T-cell (primary cell): ENCODE data around the gene TMC7. TPM values are rescaled to one million over a fixed set of nuclear protein-coding genes. Genes with fewer than 3 reads are reported as not detected.

ENCODE experiments used
- ATAC-seq, 4 experiments: fragments of 200-7000 bp in 3 of 4; fragments of 150-1000 bp in 1 of 4; cut with Tn5 transposase; replicated peaks in 1 of 4; 1 replicate in 3 of 4; 2 replicates in 1 of 4; pipeline ENCODE4 v1.10.0; 2021; ENCODE audit warnings: moderate library complexity in 3 of 4, mild to moderate bottlenecking in 2 of 4, moderate number of reproducible peaks in 1 of 4
- CTCF ChIA-PET, 2 donors: fragments of 300-600 bp; sonication (Branson Sonifier 250); formaldehyde crosslinking; loops; one replicate each; lab custom pipeline; 2022; ENCODE audit warnings: antibody characterized with exemption in 2 of 2; lab: Charles Lee
- POLR2A ChIA-PET, 2 donors: fragments of 300-600 bp; sonication (Branson Sonifier 250); formaldehyde crosslinking; loops; one replicate each; lab custom pipeline; 2022; ENCODE audit warnings: antibody characterized with exemption in 2 of 2; lab: Charles Lee
- DNase-seq, 35 experiments: peaks; one replicate each; pipeline versions ENCODE4 v3.0.0 to v3.0.0-alpha.2; 2013 to 2023
- H3K27ac ChIP-seq: one replicate; pipeline ENCODE4 v1.5.1; 2013; ENCODE audit warnings: low read length
- H3K27me3 ChIP-seq, 2 experiments: replicated peaks in 1 of 2; 1 replicate in 1 of 2; 2 replicates in 1 of 2; pipeline versions ENCODE4 v1.6.1 to v1.7.0; 2013; ENCODE audit warnings: low read length in 1 of 2, mixed read lengths in 1 of 2; ENCODE audit not compliant: control insufficient read depth in 2 of 2, insufficient read depth in 2 of 2; ENCODE audit errors: extremely low read depth in 1 of 2
- H3K36me3 ChIP-seq, 2 donors: 1 replicate in 1 of 2; 2 replicates in 1 of 2; pipeline versions ENCODE4 v1.6.1 to v1.7.0; 2013; ENCODE audit warnings: low read length in 1 of 2; ENCODE audit not compliant: control insufficient read depth in 2 of 2, insufficient read depth in 1 of 2; ENCODE audit errors: extremely low read depth in 1 of 2
- H3K4me1 ChIP-seq, 2 experiments: 1 replicate in 1 of 2; 2 replicates in 1 of 2; pipeline versions ENCODE4 v1.6.1 to v1.7.0; 2013; ENCODE audit warnings: low read length in 2 of 2, mixed read lengths in 1 of 2; ENCODE audit not compliant: insufficient read depth in 2 of 2, control insufficient read depth in 1 of 2; ENCODE audit errors: extremely low read depth in 1 of 2
- H3K4me3 ChIP-seq, 2 donors: 1 replicate in 1 of 2; 2 replicates in 1 of 2; pipeline versions ENCODE4 v1.5.1 to v1.7.0; 2013; ENCODE audit warnings: mild to moderate bottlenecking in 2 of 2, low read length in 1 of 2, moderate library complexity in 1 of 2; ENCODE audit not compliant: control insufficient read depth in 1 of 2; ENCODE audit errors: extremely low read depth in 1 of 2
- H3K9me3 ChIP-seq: 2 replicates; pipeline ENCODE4 v1.7.0; 2013
- H3K27ac Mint-ChIP-seq, 2 donors: one replicate each; pipeline ENCODE4 v1.8.0; 2020 to 2021; ENCODE audit warnings: mild to moderate bottlenecking in 2 of 2, mixed read lengths in 2 of 2
- H3K27me3 Mint-ChIP-seq, 2 donors: one replicate each; pipeline ENCODE4 v1.8.0; 2021 to 2022; ENCODE audit warnings: mixed read lengths in 2 of 2
- H3K36me3 Mint-ChIP-seq: one replicate; pipeline ENCODE4 v1.8.0; 2021; ENCODE audit warnings: mixed read lengths
- H3K4me1 Mint-ChIP-seq, 3 donors: one replicate each; pipeline ENCODE4 v1.8.0; 2020 to 2022; ENCODE audit warnings: mixed read lengths in 3 of 3, mild to moderate bottlenecking in 1 of 3
- H3K4me3 Mint-ChIP-seq, 3 donors: one replicate each; pipeline ENCODE4 v1.8.0; 2020 to 2022; ENCODE audit warnings: mild to moderate bottlenecking in 3 of 3, mixed read lengths in 3 of 3, moderate library complexity in 3 of 3
- H3K9me3 Mint-ChIP-seq, 3 donors: one replicate each; pipeline ENCODE4 v1.8.0; 2020 to 2022; ENCODE audit warnings: mixed read lengths in 3 of 3
- WGBS: methylation state at CpG from one replicate; pipeline ENCODE4 v1.1.5; 2013; ENCODE audit warnings: missing lambda C conversion rate; ENCODE audit not compliant: insufficient coverage; 5-methylcytosine and 5-hydroxymethylcytosine counted together
- total RNA-seq, 35 experiments: library from RNA in 6 of 35; stranded (reverse) in 6 of 35; fragments of 120-200 nt in 1 of 35; gene quantifications; one replicate each; pipeline versions ENCODE4 v1.2.1 to v1.2.4 and lab custom pipeline; 2013 to 2026

TMC7 gene
- total RNA-seq, 5 donors from 2014 or later (not counting 1 experiment from before 2014, with no cell fraction given) = 0.13 TPM; not detected in 4

DNA sequence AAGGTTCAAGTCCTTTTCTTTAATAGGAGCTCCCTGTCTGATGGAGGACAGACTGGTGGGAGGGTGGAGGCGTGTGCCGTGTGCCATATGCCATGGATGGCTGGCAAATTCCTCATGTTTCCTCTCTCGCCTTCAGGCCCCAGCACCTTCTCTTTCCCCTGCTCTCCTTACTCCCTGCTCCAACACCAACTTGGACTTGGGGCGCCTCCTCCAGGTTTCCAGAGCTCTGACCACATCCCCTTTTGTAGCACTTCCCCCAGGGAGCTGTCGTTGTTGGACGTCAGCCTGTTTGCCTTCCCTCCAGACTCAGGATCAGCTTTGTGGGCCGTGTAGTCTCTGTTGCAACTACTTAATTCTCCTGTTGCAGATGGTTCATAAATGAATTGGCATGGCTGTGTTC is 30.7 kb downstream of the TMC7 start:
- no peaks in the 10 kb centered on the region for H3K9me3 ChIP-seq
- Mint-ChIP-seq H3K4me1 (no peaks in the 10 kb centered on the region), H3K4me3 (no peak overlapping the region), H3K27ac (no peak overlapping the region), H3K36me3 (no peaks in the 10 kb centered on the region), H3K27me3 (peaks cover 2 to 3% of the 10 kb centered on the region in 2 donors), H3K9me3 (no peaks in the 10 kb centered on the region)
- ATAC-seq (no peak), DNase-seq (no peak)
- no peaks in the 10 kb centered on the region for H3K4me1 ChIP-seq
- no peak overlapping the region for H3K27ac ChIP-seq
- H3K36me3 ChIP-seq = no peaks in the 10 kb centered on the region
- POLR2A ChIA-PET = no interaction called here
- peaks cover 0 to 3% of the 10 kb centered on the region in 2 experiments for H3K27me3 ChIP-seq
- no peak overlapping the region for H3K4me3 ChIP-seq
- WGBS = 47% methylated on average over 2 of the region's 7 CpGs
- CTCF ChIA-PET = no interaction called here

DNA sequence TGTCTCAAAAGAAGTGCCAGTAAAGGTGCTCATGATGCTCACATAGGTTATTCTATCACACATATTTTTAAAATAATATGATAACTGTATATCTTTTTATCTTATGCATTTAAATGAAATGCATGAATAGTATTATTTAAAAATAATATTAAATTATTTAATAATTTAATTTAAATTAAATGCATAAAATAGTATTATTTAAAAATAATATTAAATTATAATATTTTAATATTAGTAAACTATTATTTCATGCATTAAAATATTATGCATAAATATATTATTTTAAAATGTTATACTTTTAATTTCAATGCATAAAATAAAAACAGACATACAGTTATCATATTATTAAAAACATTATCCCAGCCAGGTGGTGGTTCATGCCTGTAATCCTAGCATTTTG is 33.4 kb downstream of the TMC7 start:
- Mint-ChIP-seq H3K27me3 (peaks cover 2 to 11% of the 10 kb centered on the region in 2 donors), H3K4me3 (no peak overlapping the region), H3K9me3 (no peaks in the 10 kb centered on the region), H3K27ac (no peak overlapping the region), H3K4me1 (no peaks in the 10 kb centered on the region), H3K36me3 (no peaks in the 10 kb centered on the region)
- H3K4me3 ChIP-seq = no peak overlapping the region
- ATAC-seq = no peak
- no peak for DNase-seq
- H3K27me3 ChIP-seq = peaks cover 0 to 3% of the 10 kb centered on the region in 2 experiments
- no peaks in the 10 kb centered on the region for H3K36me3 ChIP-seq
- no peaks in the 10 kb centered on the region for H3K9me3 ChIP-seq
- ChIA-PET POLR2A (no interaction called here), CTCF (no interaction called here)
- no peak overlapping the region for H3K27ac ChIP-seq
- H3K4me1 ChIP-seq = no peaks in the 10 kb centered on the region

DNA sequence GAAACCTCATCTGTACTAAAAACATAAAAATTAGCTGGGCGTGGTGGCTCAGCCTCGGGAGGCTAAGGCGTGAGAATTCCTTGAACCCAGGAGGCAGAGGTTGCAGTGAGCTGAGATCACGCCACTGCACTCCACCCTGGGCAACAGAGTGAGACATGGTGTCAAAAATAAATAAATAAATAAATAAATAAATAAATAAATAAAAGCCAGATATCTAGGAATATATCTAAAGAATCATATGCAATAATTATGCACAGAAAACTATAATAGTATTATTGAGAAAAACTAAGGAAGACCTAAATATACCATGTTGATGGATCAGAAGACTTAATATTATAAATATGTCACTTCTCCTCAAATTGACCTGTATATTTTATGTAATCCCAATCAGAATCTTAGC is 37.0 kb downstream of the TMC7 start:
- peaks cover 0 to 8% of the 10 kb centered on the region in 2 donors for H3K27me3 Mint-ChIP-seq
- ChIA-PET CTCF (no interaction called here), POLR2A (no interaction called here)
- H3K27ac Mint-ChIP-seq = no peak overlapping the region
- no peak overlapping the region for H3K4me3 ChIP-seq
- no peak overlapping the region for H3K4me3 Mint-ChIP-seq
- ATAC-seq (no peak), DNase-seq (no peak)
- no peaks in the 10 kb centered on the region for H3K4me1 Mint-ChIP-seq
- no CpG with 5 or more reads among the region's 4 CpGs for WGBS
- H3K27me3 ChIP-seq = peaks cover 0 to 3% of the 10 kb centered on the region in 2 experiments
- no peaks in the 10 kb centered on the region for H3K36me3 ChIP-seq
- no peaks in the 10 kb centered on the region for H3K36me3 Mint-ChIP-seq
- H3K4me1 ChIP-seq = no peaks in the 10 kb centered on the region
- H3K9me3 Mint-ChIP-seq = no peaks in the 10 kb centered on the region
- no peak overlapping the region for H3K27ac ChIP-seq
- H3K9me3 ChIP-seq = no peaks in the 10 kb centered on the region

DNA sequence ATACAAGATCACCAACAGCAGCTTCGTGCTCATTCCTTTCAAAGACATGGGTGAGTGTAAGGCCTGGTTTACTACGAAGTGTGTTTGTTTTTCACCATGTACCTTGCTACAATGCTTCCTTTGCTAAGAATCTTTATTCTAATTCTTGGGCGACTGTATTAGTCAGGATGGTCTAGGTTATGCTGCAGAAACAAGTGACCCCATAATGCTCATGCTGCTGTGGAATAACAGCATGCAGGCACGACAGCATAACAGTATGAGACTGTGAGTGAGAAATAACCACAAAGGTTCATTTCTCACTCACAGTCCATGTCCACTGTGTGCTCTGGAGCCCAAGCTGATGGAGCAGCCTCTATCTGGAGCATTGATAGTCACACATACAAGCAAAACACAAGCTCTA is 38.0 kb downstream of the TMC7 start:
- Histone ChIP-seq H3K36me3 (no peaks in the 10 kb centered on the region), H3K27ac (no peak overlapping the region), H3K4me3 (no peak overlapping the region), H3K9me3 (no peaks in the 10 kb centered on the region), H3K4me1 (no peaks in the 10 kb centered on the region), H3K27me3 (no peaks in the 10 kb centered on the region)
- ChIA-PET POLR2A (no interaction called here), CTCF (no interaction called here)
- Mint-ChIP-seq H3K9me3 (no peaks in the 10 kb centered on the region), H3K36me3 (no peaks in the 10 kb centered on the region), H3K27me3 (peaks cover 0 to 8% of the 10 kb centered on the region in 2 donors), H3K4me1 (no peaks in the 10 kb centered on the region), H3K4me3 (no peak overlapping the region), H3K27ac (no peak overlapping the region)
- WGBS = 67% methylated on average over 1 of the region's 4 CpGs
- no peak for DNase-seq
- ATAC-seq = no peak

DNA sequence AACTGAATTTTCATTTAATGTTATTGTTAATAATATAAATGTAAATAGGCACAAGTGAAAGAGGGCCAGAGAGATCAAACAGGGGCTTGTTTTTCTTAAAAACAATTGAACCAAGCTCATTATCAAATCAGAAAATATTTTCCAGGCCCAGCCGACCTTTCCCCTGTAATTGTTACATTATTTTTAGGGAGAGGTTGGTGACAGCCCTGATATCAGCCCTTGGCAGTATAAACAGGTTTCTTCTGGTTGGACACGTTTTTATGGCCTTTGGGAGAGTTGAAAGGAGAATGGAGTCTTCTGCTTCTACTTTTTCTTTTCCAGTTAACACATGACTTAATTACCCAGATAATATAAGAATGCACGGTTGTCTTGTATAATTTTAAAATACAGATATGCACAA is 43.7 kb downstream of the TMC7 start:
- H3K27me3 ChIP-seq = no peaks in the 10 kb centered on the region
- Mint-ChIP-seq H3K9me3 (no peaks in the 10 kb centered on the region), H3K4me1 (no peaks in the 10 kb centered on the region), H3K4me3 (no peak overlapping the region), H3K27me3 (peaks cover 4 to 10% of the 10 kb centered on the region in 2 donors), H3K27ac (no peak overlapping the region), H3K36me3 (no peaks in the 10 kb centered on the region)
- DNase-seq (no peak), ATAC-seq (no peak)
- H3K27ac ChIP-seq = no peak overlapping the region
- no peaks in the 10 kb centered on the region for H3K9me3 ChIP-seq
- no peak overlapping the region for H3K4me3 ChIP-seq
- no peaks in the 10 kb centered on the region for H3K4me1 ChIP-seq
- ChIA-PET CTCF (interaction anchor here in 1 of 2 donors (0.7 kb wide), 1 partner anchor 1274 kb away, joined by 6 read pairs; no protein-coding TSS in a partner anchor), POLR2A (interaction anchor here in 1 of 2 donors (0.5 kb wide), 1 partner anchor 213 kb away, joined by 8 read pairs; no protein-coding TSS in a partner anchor)
- WGBS = no CpG with 5 or more reads among the region's 3 CpGs
- no peaks in the 10 kb centered on the region for H3K36me3 ChIP-seq

DNA sequence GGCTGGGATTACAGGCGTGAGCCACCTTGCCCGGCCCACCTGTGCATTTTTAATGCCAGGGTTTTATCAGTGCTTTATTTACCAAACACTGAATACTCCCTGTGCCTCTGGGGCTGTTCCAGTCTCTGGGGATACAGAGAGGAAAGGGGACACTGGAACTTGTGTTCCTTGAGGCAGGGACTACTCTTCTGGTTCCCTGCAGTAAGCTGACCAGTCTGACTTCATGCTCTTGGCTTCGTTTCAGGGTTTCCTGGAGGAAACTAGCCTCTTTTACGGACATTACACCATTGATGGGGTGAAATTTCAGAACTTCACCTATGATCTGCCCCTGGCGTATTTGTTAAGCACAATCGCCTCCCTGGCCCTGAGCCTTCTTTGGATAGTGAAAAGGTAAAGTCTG is 46.2 kb downstream of the TMC7 start:
- Histone ChIP-seq H3K4me1 (no peaks in the 10 kb centered on the region), H3K4me3 (no peak overlapping the region), H3K27me3 (peaks cover 0 to 2% of the 10 kb centered on the region in 2 experiments), H3K9me3 (no peaks in the 10 kb centered on the region), H3K36me3 (no peaks in the 10 kb centered on the region), H3K27ac (no peak overlapping the region)
- ATAC-seq (no peak), DNase-seq (no peak)
- no peaks in the 10 kb centered on the region for H3K36me3 Mint-ChIP-seq
- ChIA-PET CTCF (no interaction called here), POLR2A (no interaction called here)
- H3K27me3 Mint-ChIP-seq = peaks cover 9 to 19% of the 10 kb centered on the region in 2 donors
- WGBS = 76% methylated on average over 3 of the region's 6 CpGs
- no peaks in the 10 kb centered on the region for H3K4me1 Mint-ChIP-seq
- peaks cover 3 to 5% (median 5%) of the 10 kb centered on the region in 3 donors for H3K9me3 Mint-ChIP-seq
- H3K4me3 Mint-ChIP-seq = no peak overlapping the region
- no peak overlapping the region for H3K27ac Mint-ChIP-seq

DNA sequence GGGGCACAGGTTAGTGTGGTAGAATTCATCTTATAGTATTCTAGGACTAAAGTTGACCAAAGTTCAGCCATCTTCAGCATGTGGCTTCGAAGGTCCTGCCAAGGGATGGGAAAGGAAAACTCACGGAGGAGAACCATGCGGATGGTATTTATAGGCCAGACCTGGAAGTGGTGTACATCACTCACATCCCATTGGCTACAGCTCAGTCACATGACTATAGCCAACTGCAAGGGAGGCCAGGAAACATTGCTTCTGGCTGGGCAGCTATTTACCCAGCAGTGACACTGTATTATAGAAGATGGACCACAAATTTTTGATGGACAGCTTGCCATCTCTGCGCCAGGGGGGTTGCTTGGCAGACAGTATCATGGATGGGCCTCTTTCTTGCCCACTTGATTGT is 48.0 kb downstream of the TMC7 start:
- Mint-ChIP-seq H3K4me1 (no peaks in the 10 kb centered on the region), H3K4me3 (no peak overlapping the region), H3K27me3 (peaks cover 9 to 20% of the 10 kb centered on the region in 2 donors), H3K9me3 (peaks cover 10 to 11% (median 11%) of the 10 kb centered on the region in 3 donors), H3K27ac (no peak overlapping the region), H3K36me3 (no peaks in the 10 kb centered on the region)
- Histone ChIP-seq H3K4me3 (no peak overlapping the region), H3K27ac (no peak overlapping the region), H3K4me1 (no peaks in the 10 kb centered on the region), H3K36me3 (no peaks in the 10 kb centered on the region), H3K27me3 (peaks cover 0 to 4% of the 10 kb centered on the region in 2 experiments), H3K9me3 (no peaks in the 10 kb centered on the region)
- no peak for ATAC-seq
- CTCF ChIA-PET = no interaction called here
- no peak for DNase-seq
- POLR2A ChIA-PET = no interaction called here
- 100% methylated on average over 1 of the region's 4 CpGs for WGBS
